B cell (primary cell): ENCODE results near the gene LENG1. TPM values are rescaled to one million over a fixed set of nuclear protein-coding genes. Genes with fewer than 3 reads are reported as not detected.
A peak's percentile ranks its signal among the peaks of the same experiment; 100 is the strongest.

Experiments used
- ATAC-seq: fragments of 200-7000 bp; cut with Tn5 transposase; one replicate; pipeline ENCODE4 v1.10.0; 2021; ENCODE audit warnings: low read depth, mild to moderate bottlenecking, moderate number of reproducible peaks, moderate library complexity
- CTCF ChIA-PET: fragments of 350-600 bp; sonication (Branson Sonifier 250); formaldehyde crosslinking; loops from one replicate; lab custom pipeline; 2021; ENCODE audit warnings: antibody characterized with exemption, inconsistent platforms; lab: Charles Lee
- POLR2A ChIA-PET: fragments of 350-600 bp; sonication (Branson Sonifier 250); formaldehyde crosslinking; loops from one replicate; lab custom pipeline; 2021; ENCODE audit warnings: antibody characterized with exemption; lab: Charles Lee
- DNase-seq: peaks from one replicate; pipeline ENCODE4 v3.0.0; 2013
- H2AFZ ChIP-seq: 2 replicates; pipeline ENCODE4 v1.6.1; 2012; ENCODE audit warnings: mild to moderate bottlenecking, low read depth, low read length; ENCODE audit not compliant: insufficient read depth, poor library complexity, severe bottlenecking
- H3K27ac ChIP-seq, 2 donors: 1 replicate in 1 of 2; 2 replicates in 1 of 2; pipeline ENCODE4 v1.5.1; 2012 to 2013; ENCODE audit warnings: low read length in 2 of 2, mild to moderate bottlenecking in 2 of 2, moderate library complexity in 1 of 2
- H3K27me3 ChIP-seq, 4 experiments: fragments of 200-600 bp in 1 of 4; sonication (generic) in 1 of 4; replicated peaks in 1 of 4; 1 replicate in 2 of 4; 2 replicates in 2 of 4; pipeline versions ENCODE4 v1.6.1 to v1.7.0; 2013 to 2016; ENCODE audit warnings: low read length in 3 of 4, mild to moderate bottlenecking in 2 of 4, mixed read lengths in 1 of 4, moderate library complexity in 1 of 4; ENCODE audit not compliant: insufficient read depth in 4 of 4, control insufficient read depth in 3 of 4; ENCODE audit errors: control extremely low read depth in 1 of 4
- H3K36me3 ChIP-seq, 2 experiments: replicated peaks in 1 of 2; 1 replicate in 1 of 2; 2 replicates in 1 of 2; pipeline versions ENCODE4 v1.6.1 to v1.7.1; 2013; ENCODE audit warnings: low read length in 1 of 2; ENCODE audit not compliant: insufficient read depth in 2 of 2, control insufficient read depth in 1 of 2; ENCODE audit errors: control extremely low read depth in 1 of 2, extremely low read depth in 1 of 2
- H3K4me1 ChIP-seq, 2 donors: fragments of 200-600 bp in 1 of 2; sonication (generic) in 1 of 2; 1 replicate in 1 of 2; 2 replicates in 1 of 2; pipeline versions ENCODE4 v1.5.1 to v1.6.1; 2013 to 2017; ENCODE audit warnings: low read length in 2 of 2; ENCODE audit not compliant: control insufficient read depth in 2 of 2, insufficient read depth in 2 of 2
- H3K4me2 ChIP-seq: replicated peaks from 2 replicates; pipeline ENCODE3; 2012; ENCODE audit warnings: mild to moderate bottlenecking, low read depth, low read length; ENCODE audit not compliant: poor library complexity, severe bottlenecking
- H3K4me3 ChIP-seq, 5 experiments: fragments of 200-600 bp in 1 of 5; sonication (generic) in 1 of 5; 1 replicate in 3 of 5; 2 replicates in 2 of 5; pipeline versions ENCODE4 v1.5.1 to v1.7.0; 2011 to 2016; ENCODE audit warnings: low read length in 4 of 5, mild to moderate bottlenecking in 4 of 5, low read depth in 2 of 5, control low read depth in 1 of 5, moderate library complexity in 1 of 5; ENCODE audit not compliant: insufficient read depth in 1 of 5; ENCODE audit errors: control extremely low read depth in 1 of 5, extremely low read depth in 1 of 5
- H3K79me2 ChIP-seq: fragments of 200-600 bp; sonication (generic); one replicate; pipeline ENCODE4 v1.6.0; 2016; ENCODE audit warnings: low read length; ENCODE audit not compliant: control insufficient read depth, insufficient read depth
- H3K9ac ChIP-seq: fragments of 200-600 bp; sonication (generic); 2 replicates; pipeline ENCODE4 v1.6.1; 2017; ENCODE audit warnings: mild to moderate bottlenecking, low read length, moderate library complexity
- H3K9me3 ChIP-seq, 3 donors: one replicate each; pipeline versions ENCODE4 v1.6.1 to v1.7.1; 2013; ENCODE audit warnings: low read length in 2 of 3; ENCODE audit not compliant: control insufficient read depth in 2 of 3, insufficient read depth in 1 of 3; ENCODE audit errors: control extremely low read depth in 1 of 3
- H4K20me1 ChIP-seq: 2 replicates; pipeline ENCODE4 v1.6.0; 2012; ENCODE audit warnings: mild to moderate bottlenecking, low read length; ENCODE audit not compliant: insufficient read depth, control insufficient read depth, poor library complexity, severe bottlenecking
- H3K27ac Mint-ChIP-seq: one replicate; pipeline ENCODE4 v1.8.0; 2021; ENCODE audit warnings: mixed read lengths
- H3K27me3 Mint-ChIP-seq: one replicate; pipeline ENCODE4 v1.8.0; 2021; ENCODE audit warnings: mixed read lengths
- H3K4me1 Mint-ChIP-seq: one replicate; pipeline ENCODE4 v1.8.0; 2021; ENCODE audit warnings: mixed read lengths
- H3K4me3 Mint-ChIP-seq: one replicate; pipeline ENCODE4 v1.8.0; 2021; ENCODE audit warnings: mixed read lengths
- H3K9me3 Mint-ChIP-seq: one replicate; pipeline ENCODE4 v1.8.0; 2022; ENCODE audit warnings: mixed read lengths; ENCODE audit not compliant: insufficient read depth
- EZH2 ChIP-seq: IDR thresholded peaks from 2 replicates; pipeline ENCODE4 v1.6.1; 2012; ENCODE audit warnings: borderline replicate concordance, low read depth, mild to moderate bottlenecking, moderate library complexity, low read length; ENCODE audit not compliant: insufficient read depth, poor library complexity, severe bottlenecking
- WGBS: methylation state at CpG from one replicate; pipeline ENCODE4 v1.1.5; 2013; ENCODE audit warnings: missing lambda C conversion rate; ENCODE audit not compliant: insufficient coverage; 5-methylcytosine and 5-hydroxymethylcytosine counted together
- intact Hi-C: fragments of 100-400 bp; cut with micrococcal nuclease; formaldehyde crosslinking; loops from one replicate; pipeline ENCODE4 v1.10.0; 2022
- polyA plus RNA-seq: library from polyadenylated mRNA; depleted of rRNA; stranded (reverse); fragments of >200 nt; gene quantifications from 2 replicates; pipeline ENCODE4 v1.2.3, GENCODE V29; 2012
- total RNA-seq, 2 donors: library from RNA; stranded (reverse); fragments of 120-200 nt in 1 of 2; gene quantifications; 1 replicate in 1 of 2; 2 replicates in 1 of 2; pipeline versions ENCODE4 v1.2.3 to v1.2.4, GENCODE V29; 2013 to 2022
- TF ChIP-seq, protein P1 (sequence below): fragments of 200-600 bp; IDR thresholded peaks from one replicate; pipeline ENCODE4 v1.8.0; 2022; ENCODE audit warnings: antibody characterized with exemption, mild to moderate bottlenecking

LENG1 gene
- total and polyA plus RNA-seq, 2 donors (not counting 1 experiment from before 2014, with no cell fraction given) = 9.2 to 16.5 TPM

DNA sequence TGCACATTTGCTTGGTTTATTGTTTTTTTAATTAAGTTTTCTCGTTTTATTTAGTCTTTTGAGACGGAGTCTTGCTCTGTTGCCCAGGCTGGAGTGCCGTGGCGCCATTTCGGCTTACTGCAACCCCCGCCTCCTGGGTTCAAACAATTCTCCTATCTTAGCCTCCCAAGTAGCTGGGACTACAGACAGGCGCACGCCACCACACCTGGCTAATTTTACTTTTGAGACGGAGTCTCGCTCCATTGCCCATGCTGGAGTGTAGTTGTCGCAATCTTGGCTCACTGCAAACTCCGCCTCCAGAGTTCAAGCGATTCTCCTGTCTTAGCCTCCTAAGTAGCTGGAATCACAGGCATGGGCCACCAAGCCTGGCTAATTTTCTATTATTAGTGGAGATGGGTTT, 42.5 kb upstream of the LENG1 start:
- Histone ChIP-seq H3K27me3 (no peaks in the 10 kb centered on the region), H3K4me1 (peaks cover 38 to 54% of the 10 kb centered on the region in 2 donors), H3K36me3 (peaks cover 7 to 58% of the 10 kb centered on the region in 2 experiments), H2AFZ (no peak overlapping the region), H3K9ac (peak overlapping the region; percentile 96), H3K4me3 (peak overlapping the region; percentile 64 to 100 (median 95)), H3K79me2 (peaks cover 67% of the 10 kb centered on the region), H3K27ac (peak overlapping the region in 1 of 2 donors; percentile 95), H4K20me1 (peaks cover 61% of the 10 kb centered on the region), H3K9me3 (no peaks in the 10 kb centered on the region), H3K4me2 (peak overlapping the region; percentile 88)
- TF ChIP-seq, protein P1, sequence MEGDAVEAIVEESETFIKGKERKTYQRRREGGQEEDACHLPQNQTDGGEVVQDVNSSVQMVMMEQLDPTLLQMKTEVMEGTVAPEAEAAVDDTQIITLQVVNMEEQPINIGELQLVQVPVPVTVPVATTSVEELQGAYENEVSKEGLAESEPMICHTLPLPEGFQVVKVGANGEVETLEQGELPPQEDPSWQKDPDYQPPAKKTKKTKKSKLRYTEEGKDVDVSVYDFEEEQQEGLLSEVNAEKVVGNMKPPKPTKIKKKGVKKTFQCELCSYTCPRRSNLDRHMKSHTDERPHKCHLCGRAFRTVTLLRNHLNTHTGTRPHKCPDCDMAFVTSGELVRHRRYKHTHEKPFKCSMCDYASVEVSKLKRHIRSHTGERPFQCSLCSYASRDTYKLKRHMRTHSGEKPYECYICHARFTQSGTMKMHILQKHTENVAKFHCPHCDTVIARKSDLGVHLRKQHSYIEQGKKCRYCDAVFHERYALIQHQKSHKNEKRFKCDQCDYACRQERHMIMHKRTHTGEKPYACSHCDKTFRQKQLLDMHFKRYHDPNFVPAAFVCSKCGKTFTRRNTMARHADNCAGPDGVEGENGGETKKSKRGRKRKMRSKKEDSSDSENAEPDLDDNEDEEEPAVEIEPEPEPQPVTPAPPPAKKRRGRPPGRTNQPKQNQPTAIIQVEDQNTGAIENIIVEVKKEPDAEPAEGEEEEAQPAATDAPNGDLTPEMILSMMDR = no peak
- no peak for TF ChIP-seq EZH2
- ChIA-PET CTCF (interaction anchor here (4.9 kb wide), 1 partner anchor 12 kb away, joined by 30 read pairs; the partner anchor contains the start of genes MBOAT7 and TSEN34), POLR2A (interaction anchor here (1.0 to 4.8 kb wide), 3 partner anchors 12 to 245 kb away, joined by 4 to 73 read pairs (median 11); partner anchors contain the start of genes LENG1, MBOAT7 and TSEN34)
- peaks cover 59% of the 10 kb centered on the region for H3K4me1 Mint-ChIP-seq
- intact Hi-C loops = loop anchor here (1.0 to 5.0 kb wide), 3 partner anchors 40 to 1475 kb away; partner anchors contain the start of genes EPN1 and LENG8
- DNase-seq (peak; percentile 30), ATAC-seq (no peak)
- H3K27me3 Mint-ChIP-seq = no peaks in the 10 kb centered on the region
- WGBS = 63% methylated on average over 6 of the region's 13 CpGs
- no peaks in the 10 kb centered on the region for H3K9me3 Mint-ChIP-seq
- H3K27ac Mint-ChIP-seq = peak overlapping the region; percentile 98
- peak overlapping the region; percentile 96 for H3K4me3 Mint-ChIP-seq

GRCh38 chr19:54201172-54201701, 41.7 kb upstream of the LENG1 start:
- DNase-seq (no peak), ATAC-seq (no peak)
- POLR2A ChIA-PET = interaction anchor here (0.7 to 4.8 kb wide), 5 partner anchors 11 to 188 kb away, joined by 4 to 73 read pairs (median 5); partner anchors contain the start of genes LENG1, MBOAT7, PRPF31 and TFPT
- Histone ChIP-seq H3K27me3 (no peaks in the 10 kb centered on the region), H3K9me3 (no peaks in the 10 kb centered on the region), H3K4me2 (peak overlapping the region; percentile 88), H3K4me1 (peaks cover 38 to 47% of the 10 kb centered on the region in 2 donors), H3K79me2 (peaks cover 60% of the 10 kb centered on the region), H3K27ac (peak overlapping the region; percentile 75 to 95), H3K9ac (peak overlapping the region; percentile 96), H3K4me3 (peak overlapping the region; percentile 64 to 100 (median 95)), H2AFZ (peak overlapping the region; percentile 85), H4K20me1 (peaks cover 54% of the 10 kb centered on the region), H3K36me3 (peaks cover 7 to 51% of the 10 kb centered on the region in 2 experiments)
- H3K27ac Mint-ChIP-seq = peak overlapping the region; percentile 98
- TF ChIP-seq, protein P1 = no peak
- TF ChIP-seq EZH2 = no peak
- intact Hi-C loops = loop anchor here (1.0 to 5.0 kb wide), 3 partner anchors 39 to 1476 kb away; partner anchors contain the start of genes EPN1 and LENG8
- H3K4me1 Mint-ChIP-seq = peaks cover 55% of the 10 kb centered on the region
- H3K27me3 Mint-ChIP-seq = no peaks in the 10 kb centered on the region
- WGBS = 2% methylated on average over 18 of the region's 28 CpGs
- no peaks in the 10 kb centered on the region for H3K9me3 Mint-ChIP-seq
- H3K4me3 Mint-ChIP-seq = peak overlapping the region; percentile 96
- CTCF ChIA-PET = interaction anchor here (0.6 to 4.9 kb wide), 3 partner anchors 12 to 805 kb away, joined by 3 to 30 read pairs (median 3); partner anchors contain the start of genes MBOAT7 and TSEN34
